Progenitor cell of endocrine pancreas (in vitro differentiated cells): ENCODE measurements around the gene DRAXIN. TPM values are rescaled to one million over a fixed set of nuclear protein-coding genes. Genes with fewer than 3 reads are reported as not detected.

Source experiments
- DNase-seq: peaks from one replicate; pipeline ENCODE4 v3.0.0; 2021; ENCODE audit warnings: low spot score; ENCODE audit not compliant: unreplicated experiment
- H3K27ac Mint-ChIP-seq: 2 replicates; pipeline ENCODE4 v1.8.0; 2021; ENCODE audit warnings: mild to moderate bottlenecking, moderate library complexity, mixed read lengths
- H3K27me3 Mint-ChIP-seq: 2 replicates; pipeline ENCODE4 v1.8.0; 2021; ENCODE audit warnings: mixed read lengths
- H3K36me3 Mint-ChIP-seq: 2 replicates; pipeline ENCODE4 v1.8.0; 2022; ENCODE audit warnings: mixed read lengths; ENCODE audit not compliant: insufficient read depth
- H3K4me1 Mint-ChIP-seq: 2 replicates; pipeline ENCODE4 v1.8.0; 2021; ENCODE audit warnings: low read depth, mixed read lengths
- H3K4me3 Mint-ChIP-seq: 2 replicates; pipeline ENCODE4 v1.8.0; 2021; ENCODE audit warnings: low read depth, mild to moderate bottlenecking, moderate library complexity, mixed read lengths
- H3K9me3 Mint-ChIP-seq: 2 replicates; pipeline ENCODE4 v1.8.0; 2021; ENCODE audit warnings: low read depth, mixed read lengths
- total RNA-seq: library from RNA; stranded (reverse); gene quantifications from 2 replicates; pipeline ENCODE4 v1.2.1, GENCODE V29; 2021
- TF ChIP-seq, protein P1 (sequence below): fragments of 200-600 bp; sonication (generic); IDR thresholded peaks from one replicate; pipeline ENCODE4 v1.5.0; 2021; ENCODE audit warnings: antibody characterized with exemption, mild to moderate bottlenecking; ENCODE audit not compliant: unreplicated experiment

The DRAXIN gene
- total RNA-seq, 1 donor from 2014 or later = 2.8 TPM

DNA sequence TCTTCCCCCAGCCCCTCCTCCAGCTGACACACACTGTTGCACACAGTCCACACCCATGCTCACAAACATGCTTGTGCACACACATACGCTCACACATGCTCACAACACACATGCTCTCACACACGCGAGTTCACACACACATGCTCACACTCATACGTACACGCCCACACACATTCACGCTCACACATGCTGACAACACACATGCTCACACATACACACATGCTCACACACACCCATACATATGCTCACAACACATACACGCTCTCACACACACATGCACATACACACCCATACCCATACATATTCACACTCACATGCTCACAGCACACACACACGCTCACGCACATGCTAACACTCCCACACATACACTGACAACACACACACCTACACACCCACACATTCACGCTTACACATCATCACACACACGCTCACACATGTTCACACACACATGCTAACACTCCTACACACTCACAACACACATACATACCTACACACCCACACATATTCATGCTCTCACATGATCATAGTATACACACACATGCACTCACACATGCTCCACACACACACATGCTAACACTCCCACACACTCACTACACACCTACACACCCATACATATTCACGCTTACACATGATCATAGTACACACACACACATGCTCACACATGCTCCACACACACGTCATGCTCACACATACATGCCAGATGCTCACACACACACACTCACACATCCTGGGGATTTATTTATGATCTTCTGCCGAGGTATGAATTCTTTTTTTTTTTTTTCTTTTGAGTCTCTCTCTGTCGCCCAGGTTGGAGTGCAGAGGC, 10.7 kb downstream of the DRAXIN start:
- Mint-ChIP-seq H3K4me3 (no peak overlapping the region), H3K27ac (no peak overlapping the region), H3K4me1 (no peaks in the 10 kb centered on the region), H3K36me3 (no peaks in the 10 kb centered on the region), H3K27me3 (peaks cover 30% of the 10 kb centered on the region), H3K9me3 (no peaks in the 10 kb centered on the region)
- no peak for DNase-seq
- TF ChIP-seq, protein P1, sequence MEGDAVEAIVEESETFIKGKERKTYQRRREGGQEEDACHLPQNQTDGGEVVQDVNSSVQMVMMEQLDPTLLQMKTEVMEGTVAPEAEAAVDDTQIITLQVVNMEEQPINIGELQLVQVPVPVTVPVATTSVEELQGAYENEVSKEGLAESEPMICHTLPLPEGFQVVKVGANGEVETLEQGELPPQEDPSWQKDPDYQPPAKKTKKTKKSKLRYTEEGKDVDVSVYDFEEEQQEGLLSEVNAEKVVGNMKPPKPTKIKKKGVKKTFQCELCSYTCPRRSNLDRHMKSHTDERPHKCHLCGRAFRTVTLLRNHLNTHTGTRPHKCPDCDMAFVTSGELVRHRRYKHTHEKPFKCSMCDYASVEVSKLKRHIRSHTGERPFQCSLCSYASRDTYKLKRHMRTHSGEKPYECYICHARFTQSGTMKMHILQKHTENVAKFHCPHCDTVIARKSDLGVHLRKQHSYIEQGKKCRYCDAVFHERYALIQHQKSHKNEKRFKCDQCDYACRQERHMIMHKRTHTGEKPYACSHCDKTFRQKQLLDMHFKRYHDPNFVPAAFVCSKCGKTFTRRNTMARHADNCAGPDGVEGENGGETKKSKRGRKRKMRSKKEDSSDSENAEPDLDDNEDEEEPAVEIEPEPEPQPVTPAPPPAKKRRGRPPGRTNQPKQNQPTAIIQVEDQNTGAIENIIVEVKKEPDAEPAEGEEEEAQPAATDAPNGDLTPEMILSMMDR = no peak

DNA sequence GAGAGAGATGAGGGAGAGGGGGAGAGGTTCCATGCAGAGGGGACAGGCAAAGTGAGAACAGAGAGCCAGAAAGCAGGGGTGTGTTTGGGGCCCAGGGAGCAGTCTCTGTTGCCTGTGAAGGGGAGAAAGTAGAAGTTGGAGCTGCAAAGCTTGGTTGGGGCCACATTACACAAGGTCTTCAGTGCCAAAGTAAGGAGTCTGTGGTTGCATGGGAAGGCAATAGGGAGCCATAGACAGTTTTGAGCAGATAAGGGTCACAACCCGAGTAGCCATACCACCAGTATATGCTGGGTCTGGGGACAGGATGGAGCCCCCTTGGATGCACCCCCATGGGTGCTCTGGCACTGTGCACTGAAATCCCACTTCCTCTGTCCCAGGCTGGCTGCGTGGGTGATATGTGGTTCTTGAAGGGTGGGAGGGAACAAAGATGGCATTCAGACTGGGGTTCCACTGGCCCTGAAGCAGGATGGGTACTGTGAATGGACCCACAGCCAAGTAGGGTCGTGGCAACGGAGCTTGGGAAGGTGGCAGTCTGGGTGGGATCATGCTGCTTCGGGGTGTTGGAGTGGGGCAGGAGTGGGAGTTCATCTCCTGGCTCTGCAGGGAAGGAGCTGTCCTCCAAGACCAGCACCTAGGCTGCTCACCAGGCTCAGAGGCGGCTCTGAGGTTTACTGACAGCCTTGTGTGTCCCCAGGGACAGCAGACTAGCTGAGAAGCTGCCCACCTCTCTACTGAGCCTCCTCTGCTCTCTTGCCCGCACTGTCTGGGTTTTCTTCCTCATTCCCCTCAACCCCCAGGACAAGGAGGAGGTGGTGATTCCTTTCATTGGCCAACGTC, 12.1 kb downstream of the DRAXIN start:
- H3K4me1 Mint-ChIP-seq = no peaks in the 10 kb centered on the region

GRCh38 chr1:11704194-11704529, 12.7 kb downstream of the DRAXIN start:
- Mint-ChIP-seq H3K36me3 (no peaks in the 10 kb centered on the region), H3K9me3 (no peaks in the 10 kb centered on the region), H3K4me1 (no peaks in the 10 kb centered on the region), H3K4me3 (no peak overlapping the region), H3K27me3 (peaks cover 25% of the 10 kb centered on the region), H3K27ac (no peak overlapping the region)
- TF ChIP-seq, protein P1 = no peak
- no peak for DNase-seq

More for the DNA sequence above, 12.1 kb downstream of the DRAXIN start:
- DNase-seq = no peak
- H3K9me3 Mint-ChIP-seq = no peaks in the 10 kb centered on the region
- H3K27me3 Mint-ChIP-seq = peaks cover 30% of the 10 kb centered on the region
- TF ChIP-seq, protein P1 = no peak
- no peak overlapping the region for H3K27ac Mint-ChIP-seq
- H3K36me3 Mint-ChIP-seq = no peaks in the 10 kb centered on the region
- H3K4me3 Mint-ChIP-seq = no peak overlapping the region

GRCh38 chr1:11704691-11705475, 13.4 kb downstream of the DRAXIN start:
- no peaks in the 10 kb centered on the region for H3K4me1 Mint-ChIP-seq
- no peak overlapping the region for H3K27ac Mint-ChIP-seq

More at GRCh38 chr1:11704691-11705475, 13.4 kb downstream of the DRAXIN start:
- Mint-ChIP-seq H3K27me3 (peaks cover 24% of the 10 kb centered on the region), H3K4me3 (no peak overlapping the region), H3K9me3 (no peaks in the 10 kb centered on the region), H3K36me3 (no peaks in the 10 kb centered on the region)
- TF ChIP-seq, protein P1 = no peak
- DNase-seq = no peak
